GM10266 (cell line): ENCODE data around the gene LAMTOR5.

Experiments used
- DNase-seq: peaks from one replicate; pipeline ENCODE4 v3.0.0; 2012; ENCODE audit errors: extremely low spot score
- TF ChIP-seq, protein P1 (sequence below): IDR thresholded peaks from 2 replicates; pipeline ENCODE4 v1.5.1; 2012; ENCODE audit warnings: mild to moderate bottlenecking, low read depth; ENCODE audit not compliant: control insufficient read depth, insufficient read depth; ENCODE audit errors: missing control alignments

LAMTOR5 gene

DNA sequence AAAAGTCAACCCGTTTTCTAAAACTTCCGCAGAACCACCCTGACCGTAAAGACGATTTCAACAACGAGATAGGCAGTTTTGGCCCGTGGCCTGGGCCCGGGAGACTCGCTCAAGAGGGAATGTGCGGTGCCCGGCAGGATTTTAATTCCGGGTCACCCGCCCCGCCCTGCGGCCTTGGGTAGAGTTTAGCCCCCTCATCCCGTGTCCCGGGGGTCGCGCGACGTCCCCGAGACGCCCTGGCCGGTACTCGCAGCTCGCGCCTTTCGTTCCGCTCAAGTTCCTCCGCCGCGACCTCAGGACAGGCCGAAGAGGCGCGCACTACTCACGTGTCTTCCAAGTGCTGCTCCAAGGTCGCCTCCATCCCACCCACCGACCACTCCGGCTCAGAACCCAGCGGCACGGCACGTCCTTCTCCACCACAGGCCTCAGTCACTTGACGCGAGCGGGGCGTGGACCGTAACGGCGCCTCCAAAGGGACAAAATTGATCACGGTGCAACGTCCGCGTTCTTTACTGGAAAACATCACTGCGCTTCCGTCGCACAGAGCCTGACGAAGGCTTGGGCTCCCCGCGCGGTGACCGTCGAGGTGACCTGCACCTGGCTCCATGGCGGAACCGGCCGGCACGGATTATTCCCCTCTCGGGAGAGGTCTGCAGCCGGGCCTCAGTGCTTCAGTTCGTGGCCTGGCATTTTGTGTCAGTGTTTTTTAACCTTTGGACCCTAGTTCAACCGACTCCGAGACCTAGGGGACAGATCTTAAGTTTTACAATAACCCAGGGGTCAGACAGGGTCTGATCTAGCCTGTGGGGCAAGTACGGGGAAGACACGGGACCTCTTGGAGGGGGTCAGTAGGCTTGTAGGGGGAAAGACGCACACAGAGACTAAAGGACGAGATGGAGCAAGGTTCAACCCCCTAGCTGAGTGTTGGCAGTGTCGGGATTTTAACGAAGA, at the start of gene LAMTOR5:
LAMTOR5 (minus strand) TSS at position 435 of the 951 bp plus-strand sequence; CDS start at position 361, 74 bp downstream.
- DNase-seq, result peak; percentile 84
- TF ChIP-seq, protein P1, sequence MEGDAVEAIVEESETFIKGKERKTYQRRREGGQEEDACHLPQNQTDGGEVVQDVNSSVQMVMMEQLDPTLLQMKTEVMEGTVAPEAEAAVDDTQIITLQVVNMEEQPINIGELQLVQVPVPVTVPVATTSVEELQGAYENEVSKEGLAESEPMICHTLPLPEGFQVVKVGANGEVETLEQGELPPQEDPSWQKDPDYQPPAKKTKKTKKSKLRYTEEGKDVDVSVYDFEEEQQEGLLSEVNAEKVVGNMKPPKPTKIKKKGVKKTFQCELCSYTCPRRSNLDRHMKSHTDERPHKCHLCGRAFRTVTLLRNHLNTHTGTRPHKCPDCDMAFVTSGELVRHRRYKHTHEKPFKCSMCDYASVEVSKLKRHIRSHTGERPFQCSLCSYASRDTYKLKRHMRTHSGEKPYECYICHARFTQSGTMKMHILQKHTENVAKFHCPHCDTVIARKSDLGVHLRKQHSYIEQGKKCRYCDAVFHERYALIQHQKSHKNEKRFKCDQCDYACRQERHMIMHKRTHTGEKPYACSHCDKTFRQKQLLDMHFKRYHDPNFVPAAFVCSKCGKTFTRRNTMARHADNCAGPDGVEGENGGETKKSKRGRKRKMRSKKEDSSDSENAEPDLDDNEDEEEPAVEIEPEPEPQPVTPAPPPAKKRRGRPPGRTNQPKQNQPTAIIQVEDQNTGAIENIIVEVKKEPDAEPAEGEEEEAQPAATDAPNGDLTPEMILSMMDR, result peak; percentile 20

DNA sequence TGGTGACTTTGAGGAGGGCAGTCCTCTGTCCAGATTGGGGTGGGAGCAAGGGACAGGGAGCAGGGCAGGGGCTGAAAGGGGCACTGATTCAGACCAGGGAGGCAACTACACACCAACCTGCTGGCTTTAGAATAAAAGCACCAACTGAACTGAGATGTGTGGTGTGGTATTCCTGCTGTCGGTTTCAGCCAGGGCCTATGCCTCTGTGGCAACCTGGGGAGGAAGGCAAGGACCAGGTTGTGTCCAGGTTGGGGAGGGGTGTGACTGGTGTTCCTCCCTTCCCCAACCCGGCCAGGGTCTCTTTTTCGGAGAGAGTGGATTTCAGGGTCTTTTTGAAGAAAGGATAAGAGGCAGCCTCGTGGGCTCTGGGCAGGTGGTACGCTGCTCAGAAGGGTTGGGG, 49.7 kb upstream of the LAMTOR5 start:
- no peak for DNase-seq
- TF ChIP-seq, protein P1, result no peak

DNA sequence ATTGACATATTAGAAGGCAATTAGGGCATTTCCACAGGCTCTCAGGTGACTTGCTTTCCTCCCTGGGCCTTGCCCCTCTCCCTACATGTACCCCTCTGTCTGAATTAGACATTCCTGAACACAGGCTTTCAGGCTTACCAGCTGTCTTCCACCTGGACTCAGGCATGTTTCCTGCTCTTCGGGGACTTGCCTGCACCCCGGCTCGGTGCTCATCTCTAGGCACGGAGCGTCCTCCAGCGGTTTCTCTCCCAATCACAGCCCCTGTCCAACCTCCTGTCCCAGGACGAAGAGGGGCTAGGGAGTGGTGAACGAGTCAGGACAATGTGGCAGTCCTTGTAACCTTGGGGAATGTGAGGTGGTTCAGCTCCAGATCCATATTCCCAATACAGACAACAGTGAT, 47.7 kb upstream of the LAMTOR5 start:
- DNase-seq, result no peak
- TF ChIP-seq, protein P1, result no peak

DNA sequence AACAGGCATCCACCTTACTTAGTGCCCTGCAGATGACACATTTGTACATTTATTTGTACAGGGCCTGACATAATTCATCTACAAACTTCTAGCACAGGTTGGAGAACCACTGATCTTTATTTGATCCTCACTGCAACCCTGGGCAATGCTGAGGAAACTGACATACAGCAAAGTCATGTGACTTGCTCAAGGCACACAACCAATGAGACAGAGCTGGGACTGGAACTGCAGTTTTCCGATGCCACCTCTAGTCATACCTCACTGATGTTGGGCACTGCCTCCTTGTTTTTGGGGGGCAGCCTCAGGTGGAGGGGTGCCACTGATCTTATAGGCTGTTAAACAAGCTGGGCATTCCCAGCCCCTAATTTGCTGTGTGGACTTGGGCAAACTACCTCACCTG, 46.8 kb upstream of the LAMTOR5 start:
- TF ChIP-seq, protein P1, result no peak
- DNase-seq, result no peak

DNA sequence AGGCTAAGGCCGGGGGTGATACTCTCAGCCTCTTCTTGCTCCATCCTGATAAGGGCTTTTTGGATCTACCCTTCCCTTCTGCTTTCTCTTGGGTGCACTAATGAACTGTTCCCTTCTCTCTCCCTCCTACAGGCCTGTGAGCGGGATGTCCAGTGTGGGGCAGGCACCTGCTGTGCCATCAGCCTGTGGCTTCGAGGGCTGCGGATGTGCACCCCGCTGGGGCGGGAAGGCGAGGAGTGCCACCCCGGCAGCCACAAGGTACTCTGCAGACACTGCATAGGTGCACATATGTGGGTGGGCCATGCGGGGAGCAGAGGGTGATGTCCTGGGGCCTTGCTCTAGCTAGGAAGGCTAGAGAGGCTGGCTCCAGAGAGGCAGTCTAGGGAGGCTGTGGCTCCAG, 46.3 kb upstream of the LAMTOR5 start:
- no peak for DNase-seq
- TF ChIP-seq, protein P1, result no peak

DNA sequence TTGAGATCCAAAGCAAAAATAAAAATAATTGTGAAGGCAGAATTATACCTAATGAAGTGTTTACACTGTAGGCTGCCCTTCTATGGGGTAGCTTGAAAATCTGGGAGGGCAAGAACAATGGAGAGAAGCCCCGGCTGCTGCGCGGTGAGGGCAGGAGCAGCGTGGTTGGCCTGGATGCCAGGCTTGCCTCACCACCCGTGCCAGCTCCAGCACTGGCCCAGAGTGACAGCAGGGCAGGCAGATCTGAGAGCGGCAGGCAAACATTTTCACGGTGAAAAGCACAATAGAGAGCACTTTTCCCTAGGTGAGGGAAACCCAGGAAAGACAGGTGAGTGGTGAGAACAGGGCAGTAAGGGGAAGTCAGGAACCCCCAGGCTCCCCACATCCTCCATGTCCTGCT, 44.8 kb upstream of the LAMTOR5 start:
- DNase-seq, result no peak
- TF ChIP-seq, protein P1, result no peak

DNA sequence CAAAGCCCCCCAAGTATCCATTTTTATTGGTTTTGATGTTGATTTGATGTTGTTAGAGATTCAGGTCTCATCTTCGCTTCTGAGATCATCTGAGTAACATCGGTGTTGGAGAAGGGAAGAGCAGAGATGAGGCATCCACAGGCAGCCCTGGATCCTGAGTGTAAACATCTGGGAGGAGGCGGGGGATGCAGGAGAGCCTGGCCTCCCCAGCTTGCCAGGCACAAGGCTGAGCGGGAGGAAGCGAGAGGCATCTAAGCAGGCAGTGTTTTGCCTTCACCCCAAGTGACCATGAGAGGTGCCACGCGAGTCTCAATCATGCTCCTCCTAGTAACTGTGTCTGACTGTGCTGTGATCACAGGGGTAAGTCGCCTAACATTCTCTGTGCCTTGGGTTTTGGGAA, 43.4 kb upstream of the LAMTOR5 start, which contains the start of gene PROK1:
PROK1 (plus strand) TSS at position 221 of the 400 bp plus-strand sequence; CDS start at position 289, 68 bp downstream.
- TF ChIP-seq, protein P1, result no peak
- DNase-seq, result no peak
